Activated T-cell treated with anti-CD3 and anti-CD28 coated beads, Interleukin-2, amount 50 U/mL, for 72 hours (primary cell): ENCODE results near the gene PTH2R. TPM values are rescaled to one million over a fixed set of nuclear protein-coding genes. Genes with fewer than 3 reads are reported as not detected.
"Not testable (repeated sequence)": the region's sequence is repeated elsewhere in the genome, so short reads cannot be mapped to it uniquely, and the experiment has no call there.

ENCODE experiments used
- ATAC-seq, 2 donors: fragments of 150-1000 bp; cut with Tn5 transposase; replicated peaks in 1 of 2; 2 replicates each; pipeline ENCODE4 v1.10.0; 2021; ENCODE audit warnings: moderate library complexity in 2 of 2, mild to moderate bottlenecking in 1 of 2
- DNase-seq, 2 donors: peaks; one replicate each; pipeline ENCODE4 v3.0.0; 2021 to 2022; ENCODE audit warnings: mixed read lengths in 1 of 2
- H3K27ac Mint-ChIP-seq: one replicate; pipeline ENCODE4 v1.8.0; 2022; ENCODE audit warnings: mild to moderate bottlenecking, moderate library complexity, mixed read lengths
- H3K27me3 Mint-ChIP-seq: one replicate; pipeline ENCODE4 v1.8.0; 2022; ENCODE audit warnings: low read depth, mixed read lengths
- H3K36me3 Mint-ChIP-seq, 2 donors: one replicate each; pipeline ENCODE4 v1.8.0; 2022; ENCODE audit warnings: mixed read lengths in 2 of 2, mild to moderate bottlenecking in 1 of 2; ENCODE audit not compliant: insufficient read depth in 2 of 2
- H3K4me1 Mint-ChIP-seq: one replicate; pipeline ENCODE4 v1.8.0; 2022; ENCODE audit warnings: low read depth, mixed read lengths
- H3K4me3 Mint-ChIP-seq, 2 donors: one replicate each; pipeline ENCODE4 v1.8.0; 2022; ENCODE audit warnings: mild to moderate bottlenecking in 2 of 2, mixed read lengths in 2 of 2, moderate library complexity in 2 of 2
- H3K9me3 Mint-ChIP-seq, 2 donors: one replicate each; pipeline ENCODE4 v1.8.0; 2022; ENCODE audit warnings: mixed read lengths in 2 of 2
- total RNA-seq, 2 donors: library from RNA; stranded (reverse); gene quantifications; one replicate each; pipeline ENCODE4 v1.2.3, GENCODE V29; 2022

The PTH2R gene
- total RNA-seq, 2 donors from 2014 or later: 0.12 to 0.28 TPM

GRCh38 chr2:208509586-208509985, 103.0 kb downstream of the PTH2R start:
- ATAC-seq: no peak
- Mint-ChIP-seq H3K9me3 (peaks cover 6 to 15% of the 10 kb centered on the region in 2 donors), H3K4me1 (no peaks in the 10 kb centered on the region), H3K27me3 (no peaks in the 10 kb centered on the region), H3K36me3 (peaks cover 0 to 2% of the 10 kb centered on the region in 2 donors), H3K4me3 (no peak overlapping the region), H3K27ac (no peak overlapping the region)
- no peak for DNase-seq

- ATAC-seq: no peak
- Mint-ChIP-seq H3K4me3 (no peak overlapping the region), H3K4me1 (no peaks in the 10 kb centered on the region), H3K9me3 (peaks cover 10 to 19% of the 10 kb centered on the region in 2 donors), H3K27me3 (no peaks in the 10 kb centered on the region), H3K36me3 (peaks cover 0 to 2% of the 10 kb centered on the region in 2 donors), H3K27ac (no peak overlapping the region)
- no peak for DNase-seq
These were observed 104.4 kb downstream of the PTH2R start for GRCh38 chr2:208511016-208511415.

GRCh38 chr2:208511573-208511972, 105.0 kb downstream of the PTH2R start:
- DNase-seq: no peak
- no peak for ATAC-seq
- H3K4me3 Mint-ChIP-seq: no peak overlapping the region
- H3K36me3 Mint-ChIP-seq: peaks cover 0 to 2% of the 10 kb centered on the region in 2 donors
- peaks cover 9 to 17% of the 10 kb centered on the region in 2 donors for H3K9me3 Mint-ChIP-seq
- H3K27ac Mint-ChIP-seq: no peak overlapping the region
- no peaks in the 10 kb centered on the region for H3K27me3 Mint-ChIP-seq
- H3K4me1 Mint-ChIP-seq: no peaks in the 10 kb centered on the region

- peaks cover 5% of the 10 kb centered on the region in 2 donors for H3K9me3 Mint-ChIP-seq
- no peak overlapping the region for H3K27ac Mint-ChIP-seq
- H3K4me3 Mint-ChIP-seq: no peak overlapping the region
- no peaks in the 10 kb centered on the region for H3K4me1 Mint-ChIP-seq
- H3K27me3 Mint-ChIP-seq: no peaks in the 10 kb centered on the region
- no peaks in the 10 kb centered on the region for H3K36me3 Mint-ChIP-seq
- ATAC-seq: no peak
- no peak for DNase-seq
These were observed 108.5 kb downstream of the PTH2R start for GRCh38 chr2:208515099-208515498.

GRCh38 chr2:208523069-208523468, 116.5 kb downstream of the PTH2R start:
- H3K4me1 Mint-ChIP-seq, H3K27ac Mint-ChIP-seq, H3K4me3 Mint-ChIP-seq, ATAC-seq, DNase-seq, H3K27me3 Mint-ChIP-seq, H3K36me3 Mint-ChIP-seq: not testable (repeated sequence)
- peaks cover 11 to 17% of the 10 kb centered on the region in 2 donors for H3K9me3 Mint-ChIP-seq

GRCh38 chr2:208525165-208525564, 118.6 kb downstream of the PTH2R start:
- not testable (repeated sequence) for H3K4me3 Mint-ChIP-seq, ATAC-seq, H3K27ac Mint-ChIP-seq, H3K36me3 Mint-ChIP-seq, DNase-seq, H3K27me3 Mint-ChIP-seq, H3K4me1 Mint-ChIP-seq
- H3K9me3 Mint-ChIP-seq: peaks cover 11 to 17% of the 10 kb centered on the region in 2 donors

GRCh38 chr2:208529796-208530195, 123.2 kb downstream of the PTH2R start:
- H3K4me3 Mint-ChIP-seq: no peak overlapping the region
- H3K27me3 Mint-ChIP-seq: no peaks in the 10 kb centered on the region
- DNase-seq (no peak), ATAC-seq (no peak)
- H3K9me3 Mint-ChIP-seq: no peaks in the 10 kb centered on the region
- no peak overlapping the region for H3K27ac Mint-ChIP-seq
- no peaks in the 10 kb centered on the region for H3K4me1 Mint-ChIP-seq
- no peaks in the 10 kb centered on the region for H3K36me3 Mint-ChIP-seq

- no peaks in the 10 kb centered on the region for H3K27me3 Mint-ChIP-seq
- H3K4me1 Mint-ChIP-seq: no peaks in the 10 kb centered on the region
- no peak for ATAC-seq
- H3K36me3 Mint-ChIP-seq: peaks cover 0 to 2% of the 10 kb centered on the region in 2 donors
- no peak for DNase-seq
- peak overlapping the region; percentile 12 for H3K27ac Mint-ChIP-seq
- no peak overlapping the region for H3K4me3 Mint-ChIP-seq
- H3K9me3 Mint-ChIP-seq: peaks cover 2 to 4% of the 10 kb centered on the region in 2 donors
These were observed 124.8 kb downstream of the PTH2R start for GRCh38 chr2:208531361-208531760.

- H3K4me1 Mint-ChIP-seq, H3K4me3 Mint-ChIP-seq, H3K36me3 Mint-ChIP-seq, H3K27me3 Mint-ChIP-seq, H3K27ac Mint-ChIP-seq, H3K9me3 Mint-ChIP-seq, DNase-seq, ATAC-seq: not testable (repeated sequence)
These were observed 129.0 kb downstream of the PTH2R start for GRCh38 chr2:208535578-208535977.

GRCh38 chr2:208541461-208541988, 134.9 kb downstream of the PTH2R start:
- no peaks in the 10 kb centered on the region for H3K4me1 Mint-ChIP-seq

GRCh38 chr2:208541989-208542464, 135.4 kb downstream of the PTH2R start:
- peaks cover 0 to 2% of the 10 kb centered on the region in 2 donors for H3K9me3 Mint-ChIP-seq
- peaks cover 0 to 2% of the 10 kb centered on the region in 2 donors for H3K36me3 Mint-ChIP-seq
- H3K4me3 Mint-ChIP-seq: no peak overlapping the region
- H3K27ac Mint-ChIP-seq: no peak overlapping the region
- no peaks in the 10 kb centered on the region for H3K4me1 Mint-ChIP-seq
- peaks cover 8% of the 10 kb centered on the region for H3K27me3 Mint-ChIP-seq
- DNase-seq: no peak
- ATAC-seq: no peak

More at GRCh38 chr2:208541461-208541988, 134.9 kb downstream of the PTH2R start:
- Mint-ChIP-seq H3K27me3 (peaks cover 8% of the 10 kb centered on the region), H3K9me3 (peaks cover 0 to 2% of the 10 kb centered on the region in 2 donors), H3K27ac (no peak overlapping the region), H3K4me3 (no peak overlapping the region), H3K36me3 (peaks cover 0 to 2% of the 10 kb centered on the region in 2 donors)
- no peak for DNase-seq
- ATAC-seq: no peak

GRCh38 chr2:208542465-208543041, 136.0 kb downstream of the PTH2R start:
- Mint-ChIP-seq H3K27ac (no peak overlapping the region), H3K4me1 (no peaks in the 10 kb centered on the region), H3K9me3 (peaks cover 0 to 2% of the 10 kb centered on the region in 2 donors), H3K4me3 (no peak overlapping the region), H3K27me3 (peaks cover 8% of the 10 kb centered on the region), H3K36me3 (no peaks in the 10 kb centered on the region)
- no peak for DNase-seq
- ATAC-seq: no peak
